HT-29 (cell line): Measurements from ENCODE around the gene PPP3CA. TPM values are rescaled to one million over a fixed set of nuclear protein-coding genes. Genes with fewer than 3 reads are reported as not detected.
A peak's percentile ranks its signal among the peaks of the same experiment; 100 is the strongest.
"Not testable (repeated sequence)": the region's sequence is repeated elsewhere in the genome, so short reads cannot be mapped to it uniquely, and the experiment has no call there.

Experiments used
- DNase-seq: peaks from one replicate; pipeline ENCODE4 v3.0.0-alpha.2; 2015; ENCODE audit warnings: low spot score
- total RNA-seq: library from RNA; depleted of rRNA; stranded (reverse); fragments of >200 nt; shearing (Covaris generic); gene quantifications from 2 replicates; pipeline ENCODE4 v1.2.3, GENCODE V29; 2014

The PPP3CA gene
- total RNA-seq, 1 experiment from 2014 or later: 20.3 TPM

GRCh38 chr4:101102114-101102742, 245.1 kb downstream of the PPP3CA start:
- no peak for DNase-seq

- DNase-seq: no peak
Measured at GRCh38 chr4:101101072-101101471, 246.3 kb downstream of the PPP3CA start.

GRCh38 chr4:101098666-101099400, 248.5 kb downstream of the PPP3CA start:
- DNase-seq: no peak

GRCh38 chr4:101092609-101093008, 254.7 kb downstream of the PPP3CA start:
- not testable (repeated sequence) for DNase-seq

GRCh38 chr4:101089168-101089567, 258.2 kb downstream of the PPP3CA start:
- peak; percentile 52 for DNase-seq

GRCh38 chr4:101086801-101087586, 260.3 kb downstream of the PPP3CA start:
- DNase-seq: peak; percentile 16

GRCh38 chr4:101083131-101083530, 264.2 kb downstream of the PPP3CA start:
- no peak for DNase-seq

- DNase-seq: no peak
Measured at GRCh38 chr4:101081695-101082369, 265.5 kb downstream of the PPP3CA start.

GRCh38 chr4:101081166-101081565, 266.2 kb downstream of the PPP3CA start:
- DNase-seq: no peak

GRCh38 chr4:101078950-101079349, 268.4 kb downstream of the PPP3CA start:
- no peak for DNase-seq

- no peak for DNase-seq
Measured at GRCh38 chr4:101076032-101076431, 271.3 kb downstream of the PPP3CA start.

GRCh38 chr4:101075536-101075935, 271.8 kb downstream of the PPP3CA start:
- DNase-seq: no peak

- DNase-seq: no peak
Measured at GRCh38 chr4:101074326-101074725, 273.0 kb downstream of the PPP3CA start.

GRCh38 chr4:101071241-101071640, 276.1 kb downstream of the PPP3CA start:
- DNase-seq: no peak

- no peak for DNase-seq
Measured at GRCh38 chr4:101068115-101068514, 279.2 kb downstream of the PPP3CA start.

- DNase-seq: no peak
Measured at GRCh38 chr4:101067383-101067782, 279.9 kb downstream of the PPP3CA start.

GRCh38 chr4:101066626-101067170, 280.6 kb downstream of the PPP3CA start:
- DNase-seq: no peak

GRCh38 chr4:101065935-101066485, 281.3 kb downstream of the PPP3CA start:
- DNase-seq: no peak

- DNase-seq: no peak
Measured at GRCh38 chr4:101065346-101065745, 282.0 kb downstream of the PPP3CA start.

GRCh38 chr4:101064541-101065180, 282.7 kb downstream of the PPP3CA start:
- DNase-seq: no peak

- no peak for DNase-seq
Measured at GRCh38 chr4:101055392-101055791, 291.9 kb downstream of the PPP3CA start.
